ENCODE data around the gene KCNJ9.

- no peak for TF ChIP-seq CTCF (IDR thresholded peaks at IDR 0.05; ENCODE audit: insufficient read depth, low read depth, low read length)
- TF ChIP-seq EZH2 (IDR thresholded peaks at IDR 0.05; ENCODE audit: insufficient read depth, low read length) = no peak
These were observed 10.8 kb upstream of the KCNJ9 start for GRCh38 chr1:160070243-160071163.

Measured in astrocyte (in vitro differentiated cells and primary cell).